NCI-H1092 treated with DMSO at 0.1 percent for 48 hours (cell line): ENCODE data around the gene BSND.

Experiments used
- DNase-seq: peaks from one replicate; lab custom pipeline; 2025; lab: John Stamatoyannopoulos, UW

The BSND gene

GRCh38 chr1:55046871-55047270 is 48.1 kb downstream of the BSND start:
- DNase-seq, result no peak

GRCh38 chr1:55047611-55048010 is 48.9 kb downstream of the BSND start:
- DNase-seq, result no peak

- DNase-seq, result peak; percentile 6
Measured at GRCh38 chr1:55048453-55049270, 49.9 kb downstream of the BSND start.

GRCh38 chr1:55049271-55049913 is 50.7 kb downstream of the BSND start:
- DNase-seq, result no peak

- DNase-seq, result peak; percentile 36
Measured at GRCh38 chr1:55049914-55050278, 51.2 kb downstream of the BSND start.

- DNase-seq, result peak; percentile 26
Measured at GRCh38 chr1:55050283-55050682, 51.5 kb downstream of the BSND start.

- no peak for DNase-seq
Measured at GRCh38 chr1:55051169-55051568, 52.4 kb downstream of the BSND start.

- no peak for DNase-seq
Measured at GRCh38 chr1:55051621-55052020, 52.9 kb downstream of the BSND start.

GRCh38 chr1:55052221-55053142 is 53.7 kb downstream of the BSND start:
- DNase-seq, result no peak

- no peak for DNase-seq
Measured at GRCh38 chr1:55053265-55053954, 54.7 kb downstream of the BSND start.

GRCh38 chr1:55054396-55054795 is 55.7 kb downstream of the BSND start:
- no peak for DNase-seq

GRCh38 chr1:55055084-55055882 is 56.5 kb downstream of the BSND start:
- DNase-seq, result no peak

GRCh38 chr1:55055951-55056631 is 57.4 kb downstream of the BSND start:
- DNase-seq, result no peak

- DNase-seq, result no peak
Measured at GRCh38 chr1:55056632-55056992, 57.9 kb downstream of the BSND start.

- DNase-seq, result no peak
Measured at GRCh38 chr1:55057270-55057955, 58.7 kb downstream of the BSND start.

GRCh38 chr1:55057956-55058298 is 59.2 kb downstream of the BSND start:
- no peak for DNase-seq

GRCh38 chr1:55059302-55060132 is 60.8 kb downstream of the BSND start:
- no peak for DNase-seq

- no peak for DNase-seq
Measured at GRCh38 chr1:55060133-55060999, 61.6 kb downstream of the BSND start.
